ENCODE data around the gene WHRN. TPM values are rescaled to one million over a fixed set of nuclear protein-coding genes. Genes with fewer than 3 reads are reported as not detected.

Gene WHRN
- total and polyA plus RNA-seq, 2 donors: 2.4 to 12.1 TPM

- H3K27ac ChIP-seq (ENCODE audit: low read depth): no peak overlapping the region
These were observed 53.6 kb downstream of the WHRN start for GRCh38 chr9:114451707-114452031.

GRCh38 chr9:114450833-114451706 lies 54.2 kb downstream of the WHRN start:
- no peak overlapping the region for H3K27ac ChIP-seq (ENCODE audit: low read depth)
- no peak overlapping the region for H3K4me3 ChIP-seq (ENCODE audit: low read depth, low read length)
- no peak for DNase-seq (ENCODE audit: extremely low spot score)
- WGBS: 87% methylated on average over 12 of the region's 12 CpGs
- H3K36me3 ChIP-seq (ENCODE audit: insufficient read depth): no peaks in the 10 kb centered on the region
- no peaks in the 10 kb centered on the region for H3K4me1 ChIP-seq (ENCODE audit: insufficient read depth)

More at GRCh38 chr9:114451707-114452031, 53.6 kb downstream of the WHRN start:
- WGBS: 95% methylated on average over 1 of the region's 1 CpG
- Histone ChIP-seq H3K4me1 (ENCODE audit: insufficient read depth) (no peaks in the 10 kb centered on the region), H3K36me3 (ENCODE audit: insufficient read depth) (no peaks in the 10 kb centered on the region), H3K4me3 (ENCODE audit: low read depth, low read length) (no peak overlapping the region)
- DNase-seq (ENCODE audit: extremely low spot score): no peak

- no peak overlapping the region for H3K4me3 ChIP-seq (ENCODE audit: low read depth, low read length)
- no peak for DNase-seq (ENCODE audit: extremely low spot score)
- H3K27ac ChIP-seq (ENCODE audit: low read depth): no peak overlapping the region
- H3K36me3 ChIP-seq (ENCODE audit: insufficient read depth): no peaks in the 10 kb centered on the region
- no peaks in the 10 kb centered on the region for H3K4me1 ChIP-seq (ENCODE audit: insufficient read depth)
- 76% methylated on average over 3 of the region's 3 CpGs for WGBS
These were observed 55.1 kb downstream of the WHRN start for GRCh38 chr9:114450181-114450580.

- Histone ChIP-seq H3K36me3 (ENCODE audit: insufficient read depth) (no peaks in the 10 kb centered on the region), H3K4me3 (ENCODE audit: low read depth, low read length) (no peak overlapping the region), H3K27ac (ENCODE audit: low read depth) (no peak overlapping the region), H3K4me1 (ENCODE audit: insufficient read depth) (no peaks in the 10 kb centered on the region)
- DNase-seq (ENCODE audit: extremely low spot score): no peak
- WGBS: 75% methylated on average over 5 of the region's 5 CpGs
These were observed 56.0 kb downstream of the WHRN start for GRCh38 chr9:114449236-114449635.

- H3K4me3 ChIP-seq (ENCODE audit: low read depth, low read length): no peak overlapping the region
- H3K4me1 ChIP-seq (ENCODE audit: insufficient read depth): no peaks in the 10 kb centered on the region
- no peak for DNase-seq (ENCODE audit: extremely low spot score)
- WGBS: 91% methylated on average over 2 of the region's 2 CpGs
- H3K27ac ChIP-seq (ENCODE audit: low read depth): no peak overlapping the region
- no peaks in the 10 kb centered on the region for H3K36me3 ChIP-seq (ENCODE audit: insufficient read depth)
These were observed 56.6 kb downstream of the WHRN start for GRCh38 chr9:114448706-114449105.

- WGBS: 74% methylated on average over 8 of the region's 8 CpGs
- no peak for DNase-seq (ENCODE audit: extremely low spot score)
- Histone ChIP-seq H3K4me3 (ENCODE audit: low read depth, low read length) (no peak overlapping the region), H3K4me1 (ENCODE audit: insufficient read depth) (no peaks in the 10 kb centered on the region), H3K36me3 (ENCODE audit: insufficient read depth) (no peaks in the 10 kb centered on the region), H3K27ac (ENCODE audit: low read depth) (no peak overlapping the region)
These were observed 58.4 kb downstream of the WHRN start for GRCh38 chr9:114446672-114447450.

GRCh38 chr9:114446036-114446435 lies 59.2 kb downstream of the WHRN start:
- H3K27ac ChIP-seq (ENCODE audit: low read depth): no peak overlapping the region
- WGBS: 58% methylated on average over 4 of the region's 4 CpGs

GRCh38 chr9:114445616-114446015 lies 59.7 kb downstream of the WHRN start:
- H3K4me3 ChIP-seq (ENCODE audit: low read depth, low read length): no peak overlapping the region
- H3K4me1 ChIP-seq (ENCODE audit: insufficient read depth): no peaks in the 10 kb centered on the region
- H3K27ac ChIP-seq (ENCODE audit: low read depth): no peak overlapping the region
- no peaks in the 10 kb centered on the region for H3K36me3 ChIP-seq (ENCODE audit: insufficient read depth)
- no peak for DNase-seq (ENCODE audit: extremely low spot score)
- 85% methylated on average over 5 of the region's 5 CpGs for WGBS

More at GRCh38 chr9:114446036-114446435, 59.2 kb downstream of the WHRN start:
- Histone ChIP-seq H3K4me3 (ENCODE audit: low read depth, low read length) (no peak overlapping the region), H3K4me1 (ENCODE audit: insufficient read depth) (no peaks in the 10 kb centered on the region), H3K36me3 (ENCODE audit: insufficient read depth) (no peaks in the 10 kb centered on the region)
- DNase-seq (ENCODE audit: extremely low spot score): no peak

GRCh38 chr9:114442022-114442421 lies 63.3 kb downstream of the WHRN start:
- no peak overlapping the region for H3K27ac ChIP-seq (ENCODE audit: low read depth)

GRCh38 chr9:114437401-114437893 lies 67.8 kb downstream of the WHRN start:
- Histone ChIP-seq H3K36me3 (ENCODE audit: insufficient read depth) (no peaks in the 10 kb centered on the region), H3K27ac (ENCODE audit: low read depth) (no peak overlapping the region), H3K4me3 (ENCODE audit: low read depth, low read length) (no peak overlapping the region), H3K4me1 (ENCODE audit: insufficient read depth) (no peaks in the 10 kb centered on the region)
- no peak for DNase-seq (ENCODE audit: extremely low spot score)
- 81% methylated on average over 2 of the region's 2 CpGs for WGBS

More at GRCh38 chr9:114442022-114442421, 63.3 kb downstream of the WHRN start:
- no peaks in the 10 kb centered on the region for H3K4me1 ChIP-seq (ENCODE audit: insufficient read depth)
- 42% methylated on average over 1 of the region's 1 CpG for WGBS
- no peak overlapping the region for H3K4me3 ChIP-seq (ENCODE audit: low read depth, low read length)
- no peak for DNase-seq (ENCODE audit: extremely low spot score)
- H3K36me3 ChIP-seq (ENCODE audit: insufficient read depth): no peaks in the 10 kb centered on the region

- WGBS: 47% methylated on average over 9 of the region's 9 CpGs
- Histone ChIP-seq H3K4me1 (ENCODE audit: insufficient read depth) (no peaks in the 10 kb centered on the region), H3K4me3 (ENCODE audit: low read depth, low read length) (no peak overlapping the region), H3K27ac (ENCODE audit: low read depth) (no peak overlapping the region), H3K36me3 (ENCODE audit: insufficient read depth) (no peaks in the 10 kb centered on the region)
- no peak for DNase-seq (ENCODE audit: extremely low spot score)
These were observed 70.4 kb downstream of the WHRN start for GRCh38 chr9:114434878-114435311.

- H3K4me3 ChIP-seq (ENCODE audit: low read depth, low read length): no peak overlapping the region
- DNase-seq (ENCODE audit: extremely low spot score): no peak
- no peaks in the 10 kb centered on the region for H3K4me1 ChIP-seq (ENCODE audit: insufficient read depth)
- no peak overlapping the region for H3K27ac ChIP-seq (ENCODE audit: low read depth)
- H3K36me3 ChIP-seq (ENCODE audit: insufficient read depth): no peaks in the 10 kb centered on the region
- 70% methylated on average over 6 of the region's 6 CpGs for WGBS
These were observed 71.5 kb downstream of the WHRN start for GRCh38 chr9:114433720-114434255.

- Histone ChIP-seq H3K36me3 (ENCODE audit: insufficient read depth) (no peaks in the 10 kb centered on the region), H3K4me3 (ENCODE audit: low read depth, low read length) (no peak overlapping the region), H3K4me1 (ENCODE audit: insufficient read depth) (no peaks in the 10 kb centered on the region), H3K27ac (ENCODE audit: low read depth) (no peak overlapping the region)
- 92% methylated on average over 15 of the region's 15 CpGs for WGBS
- DNase-seq (ENCODE audit: extremely low spot score): no peak
These were observed 72.2 kb downstream of the WHRN start for GRCh38 chr9:114433086-114433485.

Data from urinary bladder (tissue), 4 donors.